Natural killer cell (primary cell): ENCODE results near the gene UGT1A9. TPM values are rescaled to one million over a fixed set of nuclear protein-coding genes. Genes with fewer than 3 reads are reported as not detected.

Experiments
- ATAC-seq, 3 donors: fragments of 150-1000 bp in 2 of 3; fragments of 200-7000 bp in 1 of 3; cut with Tn5 transposase; 1 replicate in 1 of 3; 2 replicates in 2 of 3; pipeline ENCODE4 v1.10.0; 2021; ENCODE audit warnings: mild to moderate bottlenecking in 2 of 3, moderate library complexity in 2 of 3
- DNase-seq, 2 donors: peaks; one replicate each; pipeline versions ENCODE4 v3.0.0 to v3.0.0-alpha.2; 2013 to 2021; ENCODE audit warnings: mixed read lengths in 1 of 2
- H3K27ac ChIP-seq: one replicate; pipeline ENCODE4 v1.5.1; 2013; ENCODE audit warnings: mild to moderate bottlenecking, low read length
- H3K27me3 ChIP-seq: one replicate; pipeline ENCODE4 v1.6.1; 2013; ENCODE audit warnings: low read length; ENCODE audit not compliant: control insufficient read depth, insufficient read depth
- H3K36me3 ChIP-seq: one replicate; pipeline ENCODE4 v1.6.1; 2013; ENCODE audit warnings: low read length; ENCODE audit not compliant: control insufficient read depth, insufficient read depth
- H3K4me1 ChIP-seq: one replicate; pipeline ENCODE4 v1.6.1; 2013; ENCODE audit warnings: low read length; ENCODE audit not compliant: control insufficient read depth, insufficient read depth
- H3K4me3 ChIP-seq: one replicate; pipeline ENCODE4 v1.5.1; 2013; ENCODE audit warnings: low read length
- H3K9me3 ChIP-seq: one replicate; pipeline ENCODE4 v1.6.1; 2013; ENCODE audit warnings: low read length; ENCODE audit not compliant: control insufficient read depth, insufficient read depth
- H3K27ac Mint-ChIP-seq, 2 donors: one replicate each; pipeline ENCODE4 v1.8.0; 2022; ENCODE audit warnings: mild to moderate bottlenecking in 2 of 2, mixed read lengths in 2 of 2, moderate library complexity in 1 of 2
- H3K27me3 Mint-ChIP-seq, 2 donors: one replicate each; pipeline ENCODE4 v1.8.0; 2022; ENCODE audit warnings: low read depth in 2 of 2, mixed read lengths in 2 of 2
- H3K36me3 Mint-ChIP-seq: one replicate; pipeline ENCODE4 v1.8.0; 2022; ENCODE audit warnings: mixed read lengths
- H3K4me1 Mint-ChIP-seq, 2 donors: one replicate each; pipeline ENCODE4 v1.8.0; 2022; ENCODE audit warnings: mixed read lengths in 2 of 2
- H3K4me3 Mint-ChIP-seq: one replicate; pipeline ENCODE4 v1.8.0; 2022; ENCODE audit warnings: mild to moderate bottlenecking, moderate library complexity, mixed read lengths
- H3K9me3 Mint-ChIP-seq, 2 donors: one replicate each; pipeline ENCODE4 v1.8.0; 2022; ENCODE audit warnings: mixed read lengths in 2 of 2
- WGBS: methylation state at CpG from one replicate; pipeline ENCODE4 v1.1.7; 2013; ENCODE audit warnings: missing lambda C conversion rate; ENCODE audit not compliant: insufficient coverage; 5-methylcytosine and 5-hydroxymethylcytosine counted together
- intact Hi-C: fragments of 100-400 bp; cut with micrococcal nuclease; formaldehyde crosslinking; loops from one replicate; pipeline ENCODE4 v1.14.2; 2022
- total RNA-seq, 4 donors: library from RNA; stranded (reverse); fragments of 120-200 nt in 1 of 4; gene quantifications; one replicate each; pipeline versions ENCODE4 v1.2.3 to v1.2.4, GENCODE V29; 2013 to 2022
- TF ChIP-seq, protein P1 (sequence below): fragments of 200-600 bp; IDR thresholded peaks from one replicate; pipeline ENCODE4 v1.8.0; 2022; ENCODE audit warnings: antibody characterized with exemption

UGT1A9 gene
- total RNA-seq, 3 donors from 2014 or later (not counting 1 experiment from before 2014, with no cell fraction given), result not detected

- no peak for ATAC-seq
- Histone ChIP-seq H3K27me3 (peaks cover 4% of the 10 kb centered on the region), H3K9me3 (peaks cover 3% of the 10 kb centered on the region), H3K36me3 (no peaks in the 10 kb centered on the region), H3K27ac (no peak overlapping the region), H3K4me3 (no peak overlapping the region), H3K4me1 (no peaks in the 10 kb centered on the region)
- H3K36me3 Mint-ChIP-seq, result no peaks in the 10 kb centered on the region
- intact Hi-C loops, result no loop called here
- TF ChIP-seq, protein P1, sequence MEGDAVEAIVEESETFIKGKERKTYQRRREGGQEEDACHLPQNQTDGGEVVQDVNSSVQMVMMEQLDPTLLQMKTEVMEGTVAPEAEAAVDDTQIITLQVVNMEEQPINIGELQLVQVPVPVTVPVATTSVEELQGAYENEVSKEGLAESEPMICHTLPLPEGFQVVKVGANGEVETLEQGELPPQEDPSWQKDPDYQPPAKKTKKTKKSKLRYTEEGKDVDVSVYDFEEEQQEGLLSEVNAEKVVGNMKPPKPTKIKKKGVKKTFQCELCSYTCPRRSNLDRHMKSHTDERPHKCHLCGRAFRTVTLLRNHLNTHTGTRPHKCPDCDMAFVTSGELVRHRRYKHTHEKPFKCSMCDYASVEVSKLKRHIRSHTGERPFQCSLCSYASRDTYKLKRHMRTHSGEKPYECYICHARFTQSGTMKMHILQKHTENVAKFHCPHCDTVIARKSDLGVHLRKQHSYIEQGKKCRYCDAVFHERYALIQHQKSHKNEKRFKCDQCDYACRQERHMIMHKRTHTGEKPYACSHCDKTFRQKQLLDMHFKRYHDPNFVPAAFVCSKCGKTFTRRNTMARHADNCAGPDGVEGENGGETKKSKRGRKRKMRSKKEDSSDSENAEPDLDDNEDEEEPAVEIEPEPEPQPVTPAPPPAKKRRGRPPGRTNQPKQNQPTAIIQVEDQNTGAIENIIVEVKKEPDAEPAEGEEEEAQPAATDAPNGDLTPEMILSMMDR, result no peak
- no peak for DNase-seq
- H3K4me1 Mint-ChIP-seq, result no peaks in the 10 kb centered on the region
- peaks cover 22 to 55% of the 10 kb centered on the region in 2 donors for H3K27me3 Mint-ChIP-seq
- peaks cover 0 to 3% of the 10 kb centered on the region in 2 donors for H3K9me3 Mint-ChIP-seq
- no peak overlapping the region for H3K4me3 Mint-ChIP-seq
- 91% methylated on average over 16 of the region's 16 CpGs for WGBS
- no peak overlapping the region for H3K27ac Mint-ChIP-seq
Measured at GRCh38 chr2:233772153-233772552, 100.5 kb downstream of the UGT1A9 start.

GRCh38 chr2:233772583-233772982, 100.9 kb downstream of the UGT1A9 start:
- Mint-ChIP-seq H3K4me1 (no peaks in the 10 kb centered on the region), H3K4me3 (no peak overlapping the region), H3K27ac (no peak overlapping the region), H3K36me3 (no peaks in the 10 kb centered on the region), H3K9me3 (peaks cover 0 to 3% of the 10 kb centered on the region in 2 donors), H3K27me3 (peaks cover 19 to 55% of the 10 kb centered on the region in 2 donors)
- no peak overlapping the region for H3K27ac ChIP-seq
- peaks cover 1% of the 10 kb centered on the region for H3K27me3 ChIP-seq
- H3K36me3 ChIP-seq, result no peaks in the 10 kb centered on the region
- no peak for ATAC-seq
- DNase-seq, result no peak
- WGBS, result 78% methylated on average over 5 of the region's 5 CpGs
- no peak overlapping the region for H3K4me3 ChIP-seq
- TF ChIP-seq, protein P1, result no peak
- intact Hi-C loops, result no loop called here
- no peaks in the 10 kb centered on the region for H3K4me1 ChIP-seq
- peaks cover 3% of the 10 kb centered on the region for H3K9me3 ChIP-seq

DNA sequence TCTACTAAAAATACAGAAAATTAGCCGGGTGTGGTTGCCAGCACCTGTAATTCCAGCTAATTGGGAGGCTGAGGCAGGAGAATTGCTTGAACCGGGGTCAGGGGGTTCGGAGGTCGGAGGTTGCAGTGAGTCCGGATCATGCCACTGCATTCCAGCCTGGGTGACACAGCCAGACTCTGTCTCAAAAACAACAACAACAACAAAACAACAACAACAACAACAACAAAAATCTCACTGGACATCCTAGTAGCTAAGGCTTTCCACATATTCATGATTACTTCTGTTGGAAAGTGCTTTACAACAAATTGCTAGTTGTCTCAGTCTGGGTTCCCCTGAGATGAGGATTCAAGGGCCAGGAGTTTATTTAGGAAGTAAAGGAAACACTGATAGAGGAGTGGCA, 102.2 kb downstream of the UGT1A9 start:
- WGBS, result 92% methylated on average over 5 of the region's 5 CpGs

More for the DNA sequence above, 102.2 kb downstream of the UGT1A9 start:
- Histone ChIP-seq H3K27me3 (no peaks in the 10 kb centered on the region), H3K4me1 (no peaks in the 10 kb centered on the region), H3K36me3 (no peaks in the 10 kb centered on the region), H3K4me3 (no peak overlapping the region), H3K9me3 (peaks cover 3% of the 10 kb centered on the region), H3K27ac (no peak overlapping the region)
- H3K9me3 Mint-ChIP-seq, result peaks cover 0 to 3% of the 10 kb centered on the region in 2 donors
- no peak overlapping the region for H3K4me3 Mint-ChIP-seq
- TF ChIP-seq, protein P1, result no peak
- intact Hi-C loops, result no loop called here
- no peaks in the 10 kb centered on the region for H3K4me1 Mint-ChIP-seq
- peaks cover 20 to 48% of the 10 kb centered on the region in 2 donors for H3K27me3 Mint-ChIP-seq
- no peak overlapping the region for H3K27ac Mint-ChIP-seq
- ATAC-seq (no peak), DNase-seq (no peak)
- no peaks in the 10 kb centered on the region for H3K36me3 Mint-ChIP-seq
